B cell (primary cell): Measurements from ENCODE around the gene GALNT17.

Source experiments
- EZH2 ChIP-seq: IDR thresholded peaks from 2 replicates; pipeline ENCODE4 v1.6.1; 2012; ENCODE audit warnings: borderline replicate concordance, low read depth, mild to moderate bottlenecking, moderate library complexity, low read length; ENCODE audit not compliant: insufficient read depth, poor library complexity, severe bottlenecking
- TF ChIP-seq, protein P1 (sequence below): fragments of 200-600 bp; IDR thresholded peaks from one replicate; pipeline ENCODE4 v1.8.0; 2022; ENCODE audit warnings: antibody characterized with exemption, mild to moderate bottlenecking

DNA sequence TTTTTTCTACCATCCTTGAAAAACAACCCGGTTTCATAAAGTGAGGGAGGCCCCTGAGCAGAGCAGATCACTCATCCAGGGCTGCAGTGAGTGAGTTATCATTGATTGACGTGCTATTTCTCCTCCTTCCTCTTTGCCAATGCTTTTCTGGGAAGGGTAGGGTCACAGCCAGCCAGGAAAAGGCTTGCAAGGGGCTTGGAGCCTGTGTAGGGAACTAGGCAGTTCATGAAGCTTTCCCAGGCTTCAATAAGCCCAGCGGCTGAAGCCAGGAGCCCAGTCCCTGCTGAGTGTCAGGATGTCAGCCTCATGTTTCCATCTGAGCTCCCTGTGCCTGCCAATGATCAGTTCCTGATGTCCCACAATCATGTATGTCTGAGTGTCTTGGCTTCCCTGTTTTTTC is 584.7 kb downstream of the GALNT17 start:
- TF ChIP-seq, protein P1, sequence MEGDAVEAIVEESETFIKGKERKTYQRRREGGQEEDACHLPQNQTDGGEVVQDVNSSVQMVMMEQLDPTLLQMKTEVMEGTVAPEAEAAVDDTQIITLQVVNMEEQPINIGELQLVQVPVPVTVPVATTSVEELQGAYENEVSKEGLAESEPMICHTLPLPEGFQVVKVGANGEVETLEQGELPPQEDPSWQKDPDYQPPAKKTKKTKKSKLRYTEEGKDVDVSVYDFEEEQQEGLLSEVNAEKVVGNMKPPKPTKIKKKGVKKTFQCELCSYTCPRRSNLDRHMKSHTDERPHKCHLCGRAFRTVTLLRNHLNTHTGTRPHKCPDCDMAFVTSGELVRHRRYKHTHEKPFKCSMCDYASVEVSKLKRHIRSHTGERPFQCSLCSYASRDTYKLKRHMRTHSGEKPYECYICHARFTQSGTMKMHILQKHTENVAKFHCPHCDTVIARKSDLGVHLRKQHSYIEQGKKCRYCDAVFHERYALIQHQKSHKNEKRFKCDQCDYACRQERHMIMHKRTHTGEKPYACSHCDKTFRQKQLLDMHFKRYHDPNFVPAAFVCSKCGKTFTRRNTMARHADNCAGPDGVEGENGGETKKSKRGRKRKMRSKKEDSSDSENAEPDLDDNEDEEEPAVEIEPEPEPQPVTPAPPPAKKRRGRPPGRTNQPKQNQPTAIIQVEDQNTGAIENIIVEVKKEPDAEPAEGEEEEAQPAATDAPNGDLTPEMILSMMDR = no peak
- TF ChIP-seq EZH2 = no peak
